ENCODE data around the gene MELTF.

GRCh38 chr3:197027151-197027895 lies 2.3 kb downstream of the MELTF start:
- TF ChIP-seq EZH2phosphoT487 (IDR thresholded peaks at IDR 0.05; ENCODE audit: insufficient read depth, low read depth) (no peak), EZH2 (IDR thresholded peaks at IDR 0.05; ENCODE audit: insufficient read depth, poor library complexity, severe bottlenecking) (no peak)

Measured in GM23248 (cell line).